Skeletal muscle tissue (tissue), 4 donors: ENCODE measurements around the gene GOLGA8B. TPM values are rescaled to one million over a fixed set of nuclear protein-coding genes. Genes with fewer than 3 reads are reported as not detected.
"Not testable (repeated sequence)": the region's sequence is repeated elsewhere in the genome, so short reads cannot be mapped to it uniquely, and the experiment has no call there.

Experiments
- H3K27ac ChIP-seq: one replicate; pipeline ENCODE4 v1.7.0; 2013; ENCODE audit warnings: mild to moderate bottlenecking, low read depth, low read length, inconsistent platforms
- H3K27me3 ChIP-seq, 3 donors: one replicate each; pipeline ENCODE4 v1.7.0; 2013; ENCODE audit warnings: low read length in 3 of 3; ENCODE audit not compliant: control insufficient read depth in 3 of 3, insufficient read depth in 3 of 3
- H3K36me3 ChIP-seq, 3 donors: one replicate each; pipeline ENCODE4 v1.7.0; 2013; ENCODE audit warnings: low read length in 3 of 3; ENCODE audit not compliant: control insufficient read depth in 3 of 3, insufficient read depth in 3 of 3
- H3K4me1 ChIP-seq, 3 donors: one replicate each; pipeline ENCODE4 v1.7.0; 2013; ENCODE audit warnings: low read length in 3 of 3, mild to moderate bottlenecking in 3 of 3; ENCODE audit not compliant: control insufficient read depth in 3 of 3, insufficient read depth in 3 of 3
- H3K4me3 ChIP-seq, 3 donors: one replicate each; pipeline ENCODE4 v1.7.0; 2013; ENCODE audit warnings: low read length in 3 of 3
- H3K9ac ChIP-seq, 3 donors: one replicate each; pipeline ENCODE4 v1.7.0; 2013; ENCODE audit warnings: low read length in 3 of 3, mild to moderate bottlenecking in 3 of 3, moderate library complexity in 2 of 3, low read depth in 1 of 3
- H3K9me3 ChIP-seq, 3 donors: one replicate each; pipeline ENCODE4 v1.7.0; 2013; ENCODE audit warnings: low read length in 3 of 3; ENCODE audit not compliant: control insufficient read depth in 3 of 3
- total RNA-seq: library from RNA; depleted of rRNA; stranded (reverse); fragments of >200 nt; gene quantifications from one replicate; pipeline ENCODE4 v1.2.3, GENCODE V29; 2014
- donor health status: Osteomylitis.

Gene GOLGA8B, protein sequence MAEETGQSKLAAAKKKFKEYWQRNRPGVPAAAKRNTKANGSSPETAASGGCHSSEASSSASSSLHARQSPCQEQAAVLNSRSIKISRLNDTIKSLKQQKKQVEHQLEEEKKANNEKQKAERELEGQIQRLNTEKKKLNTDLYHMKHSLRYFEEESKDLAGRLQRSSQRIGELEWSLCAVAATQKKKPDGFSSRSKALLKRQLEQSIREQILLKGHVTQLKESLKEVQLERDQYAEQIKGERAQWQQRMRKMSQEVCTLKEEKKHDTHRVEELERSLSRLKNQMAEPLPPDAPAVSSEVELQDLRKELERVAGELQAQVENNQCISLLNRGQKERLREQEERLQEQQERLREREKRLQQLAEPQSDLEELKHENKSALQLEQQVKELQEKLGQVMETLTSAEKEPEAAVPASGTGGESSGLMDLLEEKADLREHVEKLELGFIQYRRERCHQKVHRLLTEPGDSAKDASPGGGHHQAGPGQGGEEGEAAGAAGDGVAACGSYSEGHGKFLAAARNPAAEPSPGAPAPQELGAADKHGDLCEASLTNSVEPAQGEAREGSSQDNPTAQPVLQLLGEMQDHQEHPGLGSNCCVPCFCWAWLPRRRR
- total RNA-seq = 8.4 TPM

DNA sequence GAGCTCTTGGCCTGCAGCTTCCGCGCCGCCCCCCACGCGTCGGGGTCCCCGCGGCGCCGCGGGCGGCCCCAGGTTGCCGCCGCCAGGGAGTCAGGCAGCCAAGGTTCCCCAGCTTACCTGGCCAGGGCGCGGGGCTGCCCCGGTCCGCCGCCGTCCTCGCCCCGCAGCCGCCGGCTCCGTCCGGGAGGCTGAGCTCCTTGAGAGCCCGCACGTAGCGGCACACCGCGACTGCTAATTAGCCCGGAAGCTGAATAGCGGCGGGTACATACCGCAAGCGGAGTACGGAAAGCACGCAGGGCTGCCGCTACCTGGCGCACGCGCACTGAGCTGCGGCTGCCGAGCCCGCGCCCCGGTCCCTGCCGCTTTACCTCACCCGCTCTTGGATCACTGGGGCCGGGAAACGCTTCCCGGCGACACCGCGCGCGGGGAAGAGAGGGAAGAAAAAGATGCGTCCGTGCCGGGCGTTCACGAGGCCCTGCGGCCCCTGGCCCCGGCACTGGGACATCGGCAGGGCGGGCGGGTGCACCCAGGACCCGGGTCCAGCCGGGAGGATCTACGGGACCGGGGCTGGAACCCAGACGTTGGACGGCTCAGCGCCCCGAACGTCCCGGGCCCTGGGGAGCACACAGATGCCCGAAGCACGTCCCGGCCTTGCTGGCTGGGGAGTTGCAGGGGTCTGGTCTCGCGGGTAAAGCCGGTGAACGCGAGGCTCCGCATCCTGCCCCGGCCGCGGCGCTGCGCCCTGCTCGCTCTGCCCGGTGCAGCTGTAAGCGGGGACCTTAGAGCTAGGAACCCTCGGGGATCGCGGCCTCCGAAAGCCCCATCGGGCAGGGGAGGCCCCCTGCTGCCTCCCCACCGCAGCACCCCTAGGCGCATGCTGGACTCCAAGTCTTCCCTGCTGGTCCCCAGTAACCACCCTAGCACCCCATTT, at the start of gene GOLGA8B:
Gene GOLGA8B (minus strand): TSS at position 253 of the 931 bp plus-strand sequence. CDS start 47,739 bp downstream, outside the sequence.
- peak within 1 kb of the TSS; percentile 57 to 77 (median 70) for H3K9ac ChIP-seq
- peaks cover 0 to 12% (median 9%) of the 10 kb centered on the region in 3 donors for H3K27me3 ChIP-seq
- H3K27ac ChIP-seq = no peak within 1 kb of the TSS
- H3K4me1 ChIP-seq = peaks cover 9 to 27% (median 17%) of the 10 kb centered on the region in 3 donors
- H3K9me3 ChIP-seq = no peaks in the 10 kb centered on the region
- no peaks in the 10 kb centered on the region for H3K36me3 ChIP-seq
- H3K4me3 ChIP-seq = peak within 1 kb of the TSS; percentile 71 to 79 (median 74)

DNA sequence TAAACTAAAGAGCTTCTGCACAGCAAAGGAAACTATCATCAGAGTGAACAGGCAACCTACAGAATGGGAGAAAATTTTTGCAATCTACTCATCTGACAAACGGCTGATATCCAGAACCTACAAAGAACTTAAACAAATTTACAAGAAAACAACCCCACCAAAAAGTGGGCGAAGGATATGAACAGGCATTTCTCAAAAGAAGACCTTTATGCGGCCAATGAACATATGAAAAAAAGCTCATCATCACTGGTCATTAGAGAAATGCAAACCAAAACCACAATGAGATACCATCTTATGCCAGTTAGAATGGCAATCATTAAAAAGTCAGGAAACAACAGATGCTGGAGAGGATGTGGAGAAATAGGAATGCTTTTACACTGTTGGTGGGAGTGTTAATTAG, 49.7 kb upstream of the GOLGA8B start:
- H3K4me1 ChIP-seq, H3K36me3 ChIP-seq: not testable (repeated sequence)

DNA sequence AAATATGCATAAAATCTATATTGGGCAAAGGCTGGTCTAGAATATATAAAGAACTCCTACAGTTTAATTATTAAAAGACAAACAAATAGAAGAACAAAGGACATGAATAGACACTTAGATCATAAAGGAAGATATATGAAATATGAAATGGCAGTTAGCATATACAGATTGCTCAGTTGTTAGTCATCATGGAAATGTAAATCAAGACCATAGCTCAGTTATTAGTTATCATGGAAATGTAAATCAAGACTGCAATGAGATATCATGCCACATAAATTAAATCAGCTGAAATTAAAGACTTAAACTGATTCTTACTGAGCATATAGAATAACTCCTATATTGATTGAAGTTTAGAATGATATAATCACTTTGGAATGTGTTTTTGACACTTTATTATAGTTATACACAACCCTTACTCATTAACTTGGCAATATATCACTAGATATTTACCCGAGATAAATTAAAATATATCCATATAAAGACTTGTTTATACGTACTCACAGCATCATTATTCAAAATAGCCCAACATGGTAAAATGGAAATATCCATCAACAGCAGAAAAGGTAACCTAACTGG, 45.2 kb upstream of the GOLGA8B start:
- no peaks in the 10 kb centered on the region for H3K9me3 ChIP-seq
- H3K27ac ChIP-seq = no peak overlapping the region
- no peaks in the 10 kb centered on the region for H3K27me3 ChIP-seq
- no peak overlapping the region for H3K9ac ChIP-seq
- H3K36me3 ChIP-seq = no peaks in the 10 kb centered on the region
- no peak overlapping the region for H3K4me3 ChIP-seq
- H3K4me1 ChIP-seq = no peaks in the 10 kb centered on the region

More for the DNA sequence above, 49.7 kb upstream of the GOLGA8B start:
- not testable (repeated sequence) for H3K9me3 ChIP-seq, H3K9ac ChIP-seq, H3K27me3 ChIP-seq, H3K4me3 ChIP-seq, H3K27ac ChIP-seq

DNA sequence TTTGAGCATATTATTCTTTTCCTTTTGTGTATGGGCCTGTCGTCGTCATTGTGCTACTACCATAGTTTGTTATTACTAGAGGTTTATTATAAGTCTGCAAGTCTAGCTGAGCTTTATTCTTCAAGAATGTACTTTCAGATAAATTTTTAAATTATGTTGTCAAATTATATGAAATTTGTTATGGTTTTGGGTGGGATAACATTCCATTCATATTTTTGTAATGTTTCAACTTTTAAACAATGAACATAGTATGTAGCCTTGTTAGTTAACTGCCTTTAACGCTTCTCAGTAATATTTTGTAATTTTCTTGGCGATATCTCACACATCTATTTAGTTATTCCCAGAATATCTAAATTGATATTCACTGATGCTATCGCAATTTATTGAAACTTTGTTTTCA, 41.6 kb upstream of the GOLGA8B start:
- no peaks in the 10 kb centered on the region for H3K27me3 ChIP-seq
- no peak overlapping the region for H3K27ac ChIP-seq
- H3K4me3 ChIP-seq = no peak overlapping the region
- H3K4me1 ChIP-seq = peaks cover 0 to 8% (median 0%) of the 10 kb centered on the region in 3 donors
- no peaks in the 10 kb centered on the region for H3K36me3 ChIP-seq
- no peak overlapping the region for H3K9ac ChIP-seq
- no peaks in the 10 kb centered on the region for H3K9me3 ChIP-seq

DNA sequence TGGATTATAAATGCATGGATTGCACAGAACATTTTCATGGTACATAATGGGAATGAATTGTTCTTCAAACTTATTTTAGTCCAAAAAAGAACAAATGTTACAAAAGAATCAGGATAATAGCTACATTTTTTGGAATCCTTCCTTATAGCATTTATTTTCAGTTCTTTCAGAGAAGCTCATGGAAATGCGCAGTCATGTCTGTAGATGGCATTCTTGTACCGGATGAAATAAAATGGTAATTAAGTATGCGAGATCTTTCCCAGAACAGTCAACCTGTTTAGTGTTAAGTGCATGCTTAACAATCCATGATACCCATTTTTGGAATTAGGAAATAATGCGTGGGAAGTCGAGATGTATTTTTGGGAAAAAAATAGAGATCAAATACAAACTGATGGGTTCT, 38.2 kb upstream of the GOLGA8B start:
- H3K4me1 ChIP-seq = peaks cover 0 to 8% (median 0%) of the 10 kb centered on the region in 3 donors
- H3K27me3 ChIP-seq = no peaks in the 10 kb centered on the region
- no peaks in the 10 kb centered on the region for H3K9me3 ChIP-seq
- no peak overlapping the region for H3K9ac ChIP-seq
- no peak overlapping the region for H3K27ac ChIP-seq
- H3K4me3 ChIP-seq = no peak overlapping the region
- H3K36me3 ChIP-seq = no peaks in the 10 kb centered on the region

DNA sequence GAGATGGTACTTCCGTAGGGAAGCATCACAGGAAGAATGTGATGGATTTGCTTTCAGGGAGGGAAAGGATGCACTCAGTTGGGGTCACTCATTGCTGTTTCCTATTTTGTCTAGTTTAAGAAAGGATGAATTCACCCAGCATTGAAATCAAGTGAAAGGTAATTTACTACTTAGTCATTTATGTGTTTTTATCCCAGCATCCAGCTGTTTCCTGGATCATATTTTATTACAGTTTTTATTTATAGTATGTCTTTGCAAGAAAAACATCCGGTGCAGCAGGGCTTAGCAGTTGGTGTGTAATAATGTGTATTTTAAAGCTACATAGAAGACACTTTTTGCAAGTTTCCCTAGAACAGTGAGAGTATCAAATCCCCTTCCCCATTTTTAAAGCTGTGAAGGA, 37.4 kb upstream of the GOLGA8B start:
- Histone ChIP-seq H3K27ac (no peak overlapping the region), H3K4me1 (peaks cover 0 to 8% (median 0%) of the 10 kb centered on the region in 3 donors), H3K36me3 (no peaks in the 10 kb centered on the region), H3K27me3 (no peaks in the 10 kb centered on the region), H3K4me3 (no peak overlapping the region), H3K9me3 (no peaks in the 10 kb centered on the region), H3K9ac (no peak overlapping the region)

DNA sequence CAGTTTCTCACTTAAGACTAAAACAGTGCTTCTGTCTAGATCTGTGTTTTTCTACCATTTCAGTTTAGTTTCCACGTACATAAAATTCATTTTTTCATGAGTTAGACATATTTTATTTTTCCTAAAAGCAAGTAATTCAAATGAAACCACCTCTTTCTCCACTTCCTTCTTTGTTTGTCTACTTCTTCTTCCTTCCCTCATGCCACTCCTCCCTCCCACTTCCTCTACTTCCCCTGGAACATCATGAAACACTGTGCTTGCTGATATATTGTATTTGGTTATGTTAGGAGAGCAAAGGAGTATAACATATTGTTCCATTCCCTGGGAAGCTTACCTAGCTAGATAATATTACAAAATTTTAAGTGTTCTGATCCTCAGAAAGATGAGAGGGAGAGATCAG, 36.7 kb upstream of the GOLGA8B start:
- H3K9ac ChIP-seq = no peak overlapping the region
- no peak overlapping the region for H3K27ac ChIP-seq
- no peak overlapping the region for H3K4me3 ChIP-seq
- peaks cover 0 to 8% (median 0%) of the 10 kb centered on the region in 3 donors for H3K4me1 ChIP-seq
- H3K9me3 ChIP-seq = no peaks in the 10 kb centered on the region
- no peaks in the 10 kb centered on the region for H3K27me3 ChIP-seq
- no peaks in the 10 kb centered on the region for H3K36me3 ChIP-seq

DNA sequence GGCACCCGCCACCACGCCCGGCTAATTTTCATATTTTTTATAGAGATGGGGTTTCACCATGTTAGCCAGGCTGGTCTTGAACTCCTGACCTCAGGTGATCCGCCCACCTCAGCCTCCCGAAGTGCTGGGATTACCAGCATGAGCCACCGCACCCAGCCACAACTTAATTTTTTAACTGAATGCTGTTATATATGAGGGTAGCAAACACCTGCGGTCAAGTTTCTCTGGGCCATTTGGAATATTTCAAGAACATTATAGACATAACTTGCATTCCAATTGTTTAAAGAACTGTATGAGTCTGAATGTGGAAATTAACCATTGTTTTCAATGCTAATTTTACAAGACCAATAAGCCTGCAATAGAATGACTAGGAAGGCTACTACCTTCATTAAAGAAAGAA, 35.7 kb upstream of the GOLGA8B start:
- Histone ChIP-seq H3K9me3 (no peaks in the 10 kb centered on the region), H3K4me3 (no peak overlapping the region), H3K9ac (no peak overlapping the region), H3K27me3 (no peaks in the 10 kb centered on the region), H3K4me1 (peaks cover 0 to 8% (median 0%) of the 10 kb centered on the region in 3 donors), H3K36me3 (no peaks in the 10 kb centered on the region), H3K27ac (no peak overlapping the region)

DNA sequence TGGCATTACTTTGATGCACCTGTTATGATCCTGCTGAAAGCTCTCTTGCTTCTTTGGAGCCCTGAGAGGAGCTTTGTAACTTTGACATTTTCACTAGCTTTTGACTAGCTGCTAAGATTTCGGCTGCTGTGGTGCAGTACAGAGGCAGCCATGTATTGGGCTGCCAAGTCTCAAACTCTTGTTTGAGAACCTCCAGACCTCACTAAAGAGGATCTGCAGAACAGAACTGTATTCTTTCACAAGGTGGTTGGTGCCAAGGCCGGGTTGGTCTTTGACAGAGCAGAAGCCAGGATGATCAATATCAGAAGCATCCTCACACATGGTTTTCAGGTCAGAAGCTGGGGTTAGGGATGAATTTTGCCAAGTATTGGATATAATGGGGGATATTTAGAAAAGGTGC, 34.6 kb upstream of the GOLGA8B start:
- H3K36me3 ChIP-seq = no peaks in the 10 kb centered on the region
- H3K9me3 ChIP-seq = no peaks in the 10 kb centered on the region
- no peak overlapping the region for H3K4me3 ChIP-seq
- H3K4me1 ChIP-seq = peaks cover 0 to 8% (median 0%) of the 10 kb centered on the region in 3 donors
- H3K27me3 ChIP-seq = no peaks in the 10 kb centered on the region
- H3K27ac ChIP-seq = no peak overlapping the region
- H3K9ac ChIP-seq = no peak overlapping the region
